ENCODE data around the gene CDK5RAP2. TPM values are rescaled to one million over a fixed set of nuclear protein-coding genes. Genes with fewer than 3 reads are reported as not detected.

Gene CDK5RAP2
- total RNA-seq: 19.6 and 46.8 TPM in 2 replicates

DNA sequence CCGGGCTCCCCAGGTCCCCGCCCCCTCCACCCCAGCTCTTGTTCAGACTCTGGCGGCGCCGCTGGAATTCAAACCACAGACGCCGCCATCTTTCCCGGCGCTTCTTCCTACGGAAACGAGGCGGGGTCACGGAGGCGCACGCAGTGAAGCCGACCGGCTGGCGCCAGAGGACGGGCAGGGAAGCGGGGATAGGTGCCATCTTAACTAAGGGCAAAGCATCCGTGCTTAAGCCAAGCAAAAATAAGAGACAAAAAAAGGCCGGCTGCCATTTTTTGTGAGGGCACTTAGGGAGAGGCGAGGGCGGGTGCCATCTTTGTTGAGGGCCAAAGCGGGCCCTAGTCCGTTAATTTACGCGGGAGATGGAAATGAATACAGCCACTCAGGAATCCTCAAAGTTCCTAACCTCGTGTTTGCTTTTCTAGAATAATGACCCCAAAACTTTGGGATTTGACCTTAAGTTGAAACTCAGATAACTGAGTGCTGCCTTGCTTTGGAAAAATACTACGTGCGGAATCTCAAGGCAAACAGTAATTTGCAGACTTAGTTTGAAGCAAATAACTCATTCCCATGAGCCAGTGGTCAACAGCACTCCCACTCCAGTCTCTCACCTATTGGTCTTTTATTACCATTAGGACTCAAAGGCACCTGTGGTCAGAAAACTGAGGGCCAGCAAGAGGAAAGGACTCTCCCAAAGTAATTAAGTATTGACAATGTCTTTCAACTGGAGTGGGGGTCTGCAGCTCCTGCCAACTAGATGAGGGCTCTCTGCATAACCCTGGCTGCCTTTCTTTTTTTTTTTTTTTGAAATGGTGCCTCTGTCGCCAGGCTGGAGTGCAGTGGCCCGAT lies at the start of gene CDK5RAP2:
TSS of gene CDK5RAP2 (minus strand) at position 117 of the 846 bp plus-strand sequence. CDS start 189 bp downstream, outside the sequence.

Other genes with a start within 250 kb of the CDK5RAP2 start
- 7.2 and 10.8 TPM in 2 replicates for gene MEGF9, start 134.3 kb upstream of the CDK5RAP2 start, total RNA-seq
- 26.9 and 31.9 TPM in 2 replicates for gene FBXW2, start 213.2 kb upstream of the CDK5RAP2 start, total RNA-seq